Nucleus accumbens (tissue), 56 donors: Measurements from ENCODE around the gene RIT2.

Experiments
- DNase-seq, 56 donors: peaks; one replicate each; lab custom pipeline; 2025; lab: John Stamatoyannopoulos, UW

Gene RIT2

DNA sequence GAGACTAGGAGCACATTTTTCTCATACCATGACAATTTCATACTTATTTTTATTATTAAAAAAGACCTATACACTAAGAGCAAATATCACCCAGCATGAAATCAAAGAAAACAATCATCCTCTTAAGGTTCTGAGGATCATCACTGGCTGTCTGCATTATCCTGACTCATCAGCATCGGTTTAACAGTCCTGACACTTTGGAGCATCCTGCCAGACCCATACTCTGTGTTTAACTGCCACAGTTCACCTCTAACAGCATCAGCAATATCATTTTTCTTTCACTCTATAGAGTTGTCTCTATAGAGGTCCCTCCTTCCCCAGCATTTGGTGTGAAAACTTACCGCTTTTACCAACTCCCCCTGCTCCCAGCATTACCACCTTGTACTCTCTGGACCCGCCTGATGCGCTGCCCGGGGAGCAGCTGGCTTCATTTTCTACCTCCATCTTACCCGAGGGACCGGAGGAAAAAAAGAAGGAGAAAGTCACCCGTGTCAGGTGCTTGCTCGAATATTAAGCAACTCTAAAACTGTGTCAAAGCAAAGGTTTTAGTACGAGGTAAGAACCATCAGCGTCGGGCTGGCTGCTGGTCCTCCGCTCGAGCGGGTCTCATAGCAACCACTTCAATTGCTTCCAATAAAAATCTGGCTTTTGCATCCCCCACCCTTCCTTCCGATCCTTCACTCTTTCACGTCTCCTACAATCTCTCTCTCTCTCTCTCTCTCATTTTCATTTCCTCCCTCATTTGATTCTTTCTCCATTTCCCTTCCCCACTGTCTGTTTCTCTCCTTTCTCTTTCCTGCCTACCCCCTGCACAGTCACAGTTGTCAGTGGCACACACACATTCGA, at the start of gene RIT2:
Gene RIT2, minus strand, starts transcription at position 610 of the 846 bp plus-strand sequence.
- DNase-seq, result peak in 28 of 56 donors; percentile 2 to 54 (median 19)

DNA sequence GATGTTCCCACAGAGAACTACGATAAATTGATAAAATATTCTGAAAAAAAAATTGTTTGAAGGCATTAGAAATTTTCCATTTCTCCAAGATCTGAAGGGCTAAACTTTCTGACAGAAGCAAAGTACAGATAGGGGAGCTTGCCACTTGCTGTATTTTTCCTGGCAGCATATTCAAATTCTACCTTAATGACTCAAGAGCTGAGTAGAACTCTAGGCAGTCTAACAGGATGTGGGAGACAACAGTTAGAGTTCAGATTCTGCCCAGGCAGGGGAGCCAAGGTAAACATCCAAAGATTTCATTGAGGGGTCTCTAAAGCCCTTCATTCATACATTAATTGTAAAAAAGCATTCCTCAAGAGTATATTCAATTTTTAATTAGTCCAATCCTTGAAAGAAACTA, 46.0 kb upstream of the RIT2 start:
- DNase-seq, result no peak

DNA sequence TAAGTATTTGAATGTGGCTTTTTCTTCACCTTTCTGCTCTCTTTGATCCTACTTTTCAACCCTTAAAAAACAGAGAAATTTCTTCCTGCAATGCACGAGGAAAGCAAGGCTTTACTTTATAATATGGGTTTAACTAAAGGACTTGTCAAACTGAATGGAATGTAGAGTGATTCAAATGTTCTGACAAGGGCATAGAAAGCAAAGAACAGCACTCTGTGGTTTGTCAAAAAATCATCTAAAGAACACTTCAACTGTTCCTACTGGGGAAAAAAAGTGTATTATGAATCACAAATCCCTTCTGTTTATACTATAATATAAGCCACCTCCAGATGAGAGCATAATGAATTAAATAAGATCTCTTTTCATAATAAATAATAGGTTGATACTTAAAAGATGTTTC, 45.0 kb upstream of the RIT2 start:
- no peak for DNase-seq

DNA sequence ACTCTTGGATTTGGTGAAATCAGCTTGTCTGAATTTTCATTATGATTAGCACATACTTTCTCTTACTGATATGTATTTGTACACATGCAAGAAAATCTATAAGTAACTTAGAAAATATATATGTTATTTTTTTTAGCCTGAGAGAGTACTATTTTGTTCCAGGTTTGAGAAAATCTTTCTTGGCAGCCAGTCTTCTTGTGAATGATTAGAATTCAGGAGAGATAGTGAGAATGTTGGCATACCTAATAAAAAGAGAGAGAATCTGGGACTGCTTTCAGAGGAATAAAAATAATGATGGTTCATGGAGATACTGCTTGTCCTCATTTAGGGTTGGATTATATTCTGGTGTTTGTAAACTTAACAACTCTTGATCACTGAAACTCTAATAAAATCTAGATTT, 44.4 kb upstream of the RIT2 start:
- no peak for DNase-seq

DNA sequence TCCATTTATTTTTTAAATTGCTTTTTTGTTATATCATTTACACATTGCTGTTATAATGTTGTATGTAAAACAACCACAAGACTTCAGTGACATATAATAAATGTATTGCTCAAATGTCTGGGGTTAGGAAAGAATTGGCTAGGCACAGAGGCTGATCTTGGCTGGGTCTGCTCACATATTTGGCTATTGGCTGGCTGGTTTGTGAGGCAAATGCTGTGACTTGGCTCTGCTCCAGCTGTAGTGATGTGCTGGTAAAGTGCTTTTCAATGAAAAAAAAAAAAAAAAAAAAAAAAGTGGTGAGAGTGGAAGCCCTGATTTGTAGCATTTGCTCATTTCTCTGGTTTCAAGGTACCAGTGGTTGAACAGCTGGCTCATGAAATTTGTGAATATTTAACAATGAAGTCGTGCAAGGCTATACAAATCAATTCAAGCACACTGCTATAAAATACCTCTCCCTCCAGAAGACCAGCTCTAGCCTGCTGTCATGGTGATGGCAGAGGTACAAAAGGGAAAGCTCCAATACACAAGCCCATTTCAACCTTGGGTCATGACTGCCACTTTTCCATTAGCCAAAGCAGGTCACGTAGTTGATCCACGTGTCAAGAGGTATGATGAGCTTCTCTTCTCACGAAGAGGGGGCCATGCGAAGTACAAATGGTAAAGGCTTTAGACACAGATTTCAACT, 43.7 kb upstream of the RIT2 start:
- DNase-seq, result peak in 3 of 56 donors; percentile 1 to 25 (median 1)

DNA sequence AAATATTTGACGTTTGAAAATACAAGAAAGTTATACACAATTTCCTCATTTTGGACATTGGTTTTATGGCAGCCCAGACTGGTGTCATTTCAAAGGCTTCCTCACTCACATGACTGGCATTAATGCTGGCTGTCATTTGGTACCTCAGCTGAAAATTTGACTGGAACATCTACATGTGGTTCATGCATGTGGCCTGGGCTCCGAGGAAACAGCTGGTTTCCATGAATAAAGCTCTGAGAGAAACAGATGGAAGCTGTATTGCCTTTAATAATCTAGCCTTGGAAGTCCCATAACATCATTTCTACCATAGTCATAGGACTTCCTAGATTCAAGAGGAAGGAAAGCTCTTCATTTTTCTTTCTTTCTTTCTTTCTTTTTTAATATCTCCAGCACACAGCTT, 42.9 kb upstream of the RIT2 start:
- DNase-seq, result no peak

DNA sequence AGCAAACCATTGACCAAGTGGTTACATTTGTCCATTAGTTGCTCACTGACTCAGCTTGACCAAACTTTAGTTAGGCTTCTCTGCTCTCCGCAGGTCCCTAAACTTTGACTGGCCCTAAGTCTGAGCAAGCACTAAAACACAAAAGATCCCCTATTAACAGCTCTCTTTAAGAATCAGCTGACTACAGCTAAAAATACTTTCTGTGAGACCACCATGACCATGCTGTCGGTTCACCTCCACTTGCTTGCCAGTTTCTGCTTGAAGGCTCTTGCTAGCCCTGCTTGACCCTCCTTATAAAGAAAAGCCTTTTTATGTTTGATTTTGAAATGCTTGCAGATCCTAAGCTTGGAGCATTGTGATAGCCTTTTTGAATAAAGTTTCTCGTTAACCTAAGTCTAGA, 40.4 kb upstream of the RIT2 start:
- DNase-seq, result no peak

DNA sequence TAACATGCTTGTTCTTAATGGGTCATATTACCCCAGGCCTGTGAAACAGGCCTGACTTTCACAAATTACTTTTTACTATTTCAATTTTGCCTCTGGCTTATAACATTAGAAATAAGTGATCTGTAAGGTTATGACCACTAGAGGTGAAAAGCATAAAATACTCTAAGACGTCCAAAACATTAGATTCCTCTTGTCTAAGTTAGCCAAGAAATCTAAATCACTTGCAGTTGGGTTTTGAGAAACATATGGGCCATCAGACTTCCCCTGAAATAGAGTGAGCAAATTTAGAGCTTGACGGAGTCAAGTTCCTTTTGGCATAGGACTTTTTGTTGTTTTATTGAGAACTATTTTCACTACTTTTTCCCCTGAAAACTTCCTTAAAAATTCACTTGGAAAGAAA, 32.7 kb upstream of the RIT2 start:
- no peak for DNase-seq

DNA sequence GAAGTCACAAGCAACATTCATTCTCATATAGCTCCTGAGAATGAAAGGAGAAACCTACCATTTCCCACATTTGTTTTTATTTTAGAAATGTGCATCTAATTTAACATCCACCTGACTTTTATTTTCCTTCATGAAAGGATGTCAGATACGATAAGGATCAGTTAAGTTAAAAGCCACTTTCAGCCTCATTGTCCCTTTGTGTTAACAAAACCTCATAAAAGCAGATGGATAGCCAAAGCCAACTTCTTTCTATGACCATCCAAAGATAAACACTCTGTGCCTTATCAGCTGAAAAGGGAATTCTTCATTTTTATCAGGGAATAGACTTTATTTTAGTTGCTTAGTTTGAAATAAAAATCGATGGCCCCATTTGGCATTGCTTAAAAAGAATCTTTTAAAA, 25.7 kb upstream of the RIT2 start:
- DNase-seq, result no peak

DNA sequence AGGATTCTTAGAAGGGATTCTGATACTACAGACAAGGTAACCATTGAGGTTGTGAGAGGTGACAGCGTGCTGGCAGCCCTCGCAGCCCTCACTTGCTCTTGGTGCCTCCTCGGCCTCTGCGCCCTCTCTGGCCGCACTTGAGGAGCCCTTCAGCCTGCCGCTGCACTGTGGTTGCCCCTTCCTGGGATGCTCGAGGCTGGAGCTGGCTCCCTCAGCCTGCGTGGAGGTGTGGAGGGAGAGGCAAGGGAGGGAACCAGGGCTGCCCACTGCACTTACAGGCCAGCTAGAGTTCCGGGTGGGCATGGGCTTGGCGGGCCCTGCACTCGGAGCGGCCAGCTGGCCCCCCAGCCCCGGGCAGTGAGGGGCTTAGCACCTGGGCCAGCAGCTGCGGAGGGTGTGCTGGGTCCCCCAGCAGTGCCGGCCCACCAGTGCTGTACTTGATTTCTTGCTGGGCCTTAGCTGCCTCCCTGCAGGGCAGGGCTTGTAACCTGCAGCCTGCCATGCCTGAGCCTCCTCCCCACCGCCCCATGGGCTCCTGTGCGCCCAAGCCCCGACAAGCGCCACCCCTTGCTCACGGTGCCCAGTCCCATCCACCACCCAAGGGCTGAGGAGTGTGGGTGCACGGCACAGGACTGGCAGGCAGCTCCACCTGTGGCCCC, 23.9 kb upstream of the RIT2 start:
- no peak for DNase-seq

DNA sequence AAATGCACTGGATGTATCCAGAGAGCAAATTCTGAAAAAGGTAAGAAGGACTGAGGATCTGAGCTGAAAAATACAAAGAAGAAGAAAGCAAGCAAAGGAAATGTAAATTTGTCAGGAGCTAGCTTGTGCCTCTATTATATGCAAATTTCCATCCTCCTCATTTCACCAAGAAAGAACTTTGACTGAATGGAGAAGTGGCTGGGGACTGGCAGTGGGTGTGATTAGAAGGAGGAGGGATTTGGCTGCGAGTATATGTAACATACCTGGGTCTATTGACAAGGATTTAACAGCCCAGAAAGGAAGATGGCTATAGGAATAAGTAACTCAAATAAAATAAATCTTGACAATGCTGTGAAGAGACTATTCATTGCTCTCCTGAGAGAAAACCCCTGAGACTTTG, 19.4 kb upstream of the RIT2 start:
- peak in 4 of 56 donors; percentile 2 to 22 (median 4) for DNase-seq

DNA sequence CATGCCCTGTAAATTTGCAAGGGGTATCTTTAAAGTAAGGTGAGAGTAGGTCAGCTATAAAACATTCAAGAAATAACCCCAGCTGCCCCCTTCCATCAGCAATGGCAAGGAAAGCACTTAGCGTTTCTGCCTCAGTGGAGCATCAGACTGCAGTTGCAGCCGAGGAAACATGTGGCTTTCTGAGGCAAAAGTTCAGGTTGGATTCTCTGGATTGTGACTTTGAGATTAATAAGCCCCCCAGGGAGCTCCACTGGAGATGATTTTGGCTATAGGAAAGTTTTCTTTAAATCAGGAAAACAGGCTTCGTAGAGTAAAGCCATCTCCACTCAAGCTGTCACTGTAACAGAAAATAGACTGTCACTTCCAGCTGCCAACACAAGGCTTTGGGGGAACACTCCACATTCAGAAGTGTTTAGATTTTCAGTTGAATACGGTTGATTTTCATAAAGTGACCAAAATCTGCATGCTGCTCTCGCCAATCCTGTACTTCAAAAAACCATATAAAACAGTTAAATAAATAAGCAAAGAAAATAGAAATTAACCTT, 15.3 kb upstream of the RIT2 start:
- no peak for DNase-seq

DNA sequence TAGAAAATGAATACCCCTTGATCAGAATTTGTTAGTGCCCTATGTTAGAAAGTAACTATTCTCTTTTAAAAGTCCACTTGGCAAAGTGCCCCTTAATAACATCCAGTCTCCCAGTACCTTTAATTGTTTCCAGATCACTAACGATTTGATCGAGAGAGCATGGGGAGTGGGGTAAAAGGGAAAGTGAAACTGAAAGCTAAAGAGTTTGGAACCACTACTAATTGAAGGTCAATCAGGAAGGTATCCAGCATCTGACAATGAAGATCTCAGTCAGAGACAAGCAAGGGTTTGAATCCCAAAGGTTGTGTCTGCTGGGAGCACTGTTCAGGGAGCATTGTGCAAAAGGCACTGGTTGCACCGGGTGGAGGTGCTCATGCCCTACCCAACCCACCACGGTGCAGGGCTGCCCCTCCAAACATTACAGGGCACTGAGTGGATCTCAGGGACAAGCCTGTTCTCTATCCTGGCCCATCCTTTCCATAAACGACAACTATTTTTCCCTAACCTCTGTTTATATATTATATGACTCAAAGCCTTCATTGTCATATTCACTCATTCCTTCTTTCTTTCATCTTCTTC, 14.6 kb upstream of the RIT2 start:
- DNase-seq, result peak in 1 of 56 donors; percentile 0

DNA sequence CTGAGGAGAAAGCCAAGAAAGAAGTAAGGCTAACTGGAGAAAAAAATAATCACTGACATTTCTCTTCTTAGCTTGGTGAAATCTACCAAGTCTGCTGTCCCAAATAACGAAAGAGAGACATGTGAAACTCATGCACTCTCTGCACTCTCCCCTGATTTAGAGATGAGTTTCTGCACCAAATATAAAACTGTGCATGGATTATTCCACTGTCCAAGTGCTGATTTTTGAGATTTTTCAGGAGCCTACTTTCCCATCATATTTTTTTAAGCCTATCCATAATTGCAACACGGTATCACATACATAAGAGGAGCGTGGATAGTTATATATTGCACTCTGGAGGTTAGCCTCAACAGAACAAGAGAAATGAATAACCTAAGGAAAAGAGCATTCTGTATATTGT, 10.0 kb upstream of the RIT2 start:
- DNase-seq, result no peak

DNA sequence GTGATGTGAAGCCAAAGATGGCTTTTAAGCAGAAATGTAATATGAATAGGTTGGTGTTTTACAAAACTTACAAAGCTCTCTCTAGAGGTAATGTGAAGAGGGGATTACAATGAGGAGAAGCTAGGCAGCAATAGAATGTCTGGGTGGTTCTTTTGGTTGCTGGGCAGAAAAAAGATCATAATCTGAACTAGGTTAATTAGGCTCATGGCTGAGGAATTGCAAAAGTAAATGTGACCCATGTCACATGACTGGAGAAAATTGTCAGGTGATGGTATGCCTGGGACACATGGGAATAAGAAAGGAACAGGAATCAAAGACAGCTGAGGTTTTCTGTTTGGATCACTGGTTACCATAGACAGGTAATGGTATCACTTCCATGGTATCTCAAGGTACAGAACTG, 7.5 kb upstream of the RIT2 start:
- no peak for DNase-seq

DNA sequence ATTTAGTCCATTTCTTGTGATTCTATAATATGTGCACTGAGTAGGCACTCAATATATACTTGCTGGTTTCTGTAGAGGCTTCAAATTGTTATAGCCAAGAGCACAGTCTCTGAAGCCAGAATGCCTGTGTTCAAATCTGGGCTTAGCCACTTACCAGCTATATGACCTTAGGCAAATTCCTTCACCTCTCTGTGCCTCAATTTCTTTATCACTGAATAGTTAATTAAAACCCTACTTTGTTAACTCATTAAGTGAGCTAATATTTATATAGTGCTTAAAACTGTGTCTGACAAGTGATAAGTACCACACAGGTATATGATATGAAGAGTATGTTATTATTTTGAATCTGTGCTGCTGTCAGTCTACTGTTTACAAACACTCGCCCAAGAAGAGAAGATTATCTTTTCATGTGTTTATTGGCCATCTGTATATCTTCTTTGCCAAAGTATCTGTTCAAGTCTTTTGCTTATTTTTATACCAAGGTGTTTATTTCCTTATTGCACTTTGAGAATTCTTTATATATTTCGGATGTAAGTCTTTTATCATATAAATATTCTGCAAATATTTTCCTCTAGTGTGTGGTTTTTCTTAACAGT, 1.3 kb upstream of the RIT2 start:
- no peak for DNase-seq

DNA sequence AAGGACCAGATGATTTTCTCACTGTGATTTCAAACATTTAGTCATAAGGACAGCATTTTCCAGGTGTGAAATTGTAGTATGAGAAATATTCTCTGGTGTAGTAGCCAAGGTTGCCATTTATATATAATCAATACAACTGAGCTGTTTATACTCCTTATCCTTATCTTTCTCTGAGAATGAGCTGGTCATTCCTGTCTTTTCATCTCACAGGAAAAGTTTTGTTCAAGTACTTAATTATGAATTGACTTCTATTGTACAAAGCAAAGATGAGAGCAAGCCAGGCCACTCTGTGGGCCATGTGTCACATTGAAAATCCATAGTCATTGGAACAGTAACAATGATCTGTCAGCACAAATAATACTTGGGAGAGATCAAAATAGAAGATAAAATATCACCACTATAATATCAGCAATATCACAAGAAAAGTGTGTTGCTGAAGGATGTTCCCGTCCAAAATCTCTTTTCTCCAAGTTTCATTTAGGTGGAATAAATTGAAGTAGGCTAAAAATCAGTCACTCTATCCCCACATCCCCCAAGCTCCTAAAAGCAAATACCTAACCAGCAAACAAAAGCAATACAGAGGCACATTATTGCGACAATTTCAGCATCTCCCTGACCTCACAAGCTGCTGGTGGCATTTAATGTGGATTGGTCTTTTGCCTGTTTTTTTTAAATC, 2.1 kb downstream of the RIT2 start:
- no peak for DNase-seq

DNA sequence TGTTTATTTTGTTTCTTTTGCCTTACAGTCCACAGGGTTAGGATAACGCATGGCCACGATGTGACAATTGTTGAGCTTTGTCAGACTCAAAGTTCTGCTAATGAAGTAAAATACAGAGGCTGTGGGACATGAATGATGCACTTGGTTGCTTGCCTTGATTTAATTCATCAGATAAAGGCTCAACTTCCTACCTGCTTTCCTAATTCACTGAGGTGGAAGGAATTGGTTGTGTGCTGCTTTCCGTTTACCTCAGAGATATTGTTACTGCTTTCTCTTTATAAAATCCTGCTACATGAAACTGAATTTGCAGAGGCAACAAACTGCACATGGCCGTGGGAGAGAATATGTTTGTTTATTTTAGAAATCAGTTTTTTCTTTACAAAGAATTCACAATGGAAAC, 6.6 kb downstream of the RIT2 start:
- DNase-seq, result no peak

DNA sequence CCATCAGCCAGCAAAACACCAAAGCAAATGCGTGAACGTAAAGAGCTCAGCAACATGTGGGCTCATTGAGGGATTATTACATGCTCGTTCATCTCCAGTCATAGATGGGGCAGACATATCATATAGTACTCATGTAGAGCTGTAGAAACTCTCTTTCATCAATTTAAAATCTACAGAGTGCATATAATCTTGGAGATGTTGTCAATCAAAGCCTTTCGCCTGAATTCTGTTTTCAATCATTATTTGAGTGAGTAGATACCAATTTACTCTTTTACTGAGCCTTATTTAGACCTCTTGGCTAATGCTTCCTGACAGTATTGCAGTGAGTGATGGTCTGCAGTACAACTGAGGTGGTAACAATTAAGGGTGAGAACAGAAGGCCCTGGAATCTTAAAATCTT, 7.0 kb downstream of the RIT2 start:
- DNase-seq, result no peak

DNA sequence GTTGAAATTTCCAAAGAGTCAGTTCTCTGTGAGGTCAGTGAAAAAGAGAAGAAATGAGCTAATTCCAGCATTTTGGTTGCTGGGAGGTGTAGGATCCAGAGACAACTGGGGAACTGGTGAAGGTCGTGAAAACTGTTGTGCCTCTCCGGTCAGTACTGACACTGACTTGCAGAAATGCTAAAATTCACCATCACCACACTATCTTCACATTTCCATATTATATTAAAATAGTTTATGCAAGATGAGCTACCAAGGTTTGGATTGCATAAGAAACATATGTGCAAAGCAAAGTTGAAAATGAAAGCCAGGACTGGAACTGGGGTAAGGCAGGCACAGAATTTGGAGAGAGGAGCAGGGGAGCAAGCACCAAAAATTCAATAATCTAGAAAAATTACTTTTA, 21.8 kb downstream of the RIT2 start:
- DNase-seq, result no peak
